Measurements from ENCODE around the gene RNU1-3. TPM values are rescaled to one million over a fixed set of nuclear protein-coding genes. Genes with fewer than 3 reads are reported as not detected.
"Not testable (repeated sequence)": the region's sequence is repeated elsewhere in the genome, so short reads cannot be mapped to it uniquely, and the experiment has no call there.

The RNU1-3 gene
- total and polyA plus RNA-seq, 9 of the 15 experiments (the other 6 are each of a cell fraction or from before 2014, with no cell fraction given) = under 0.01 to 32,823 (median 2,538) TPM; not detected in 4

- DNase-seq (ENCODE audit: extremely low read depth in 1 of 4, low spot score in 3 of 4); FAIRE-seq; intact Hi-C loops (cut with micrococcal nuclease); TF ChIP-seq NR4A1 (tag; IDR thresholded peaks at IDR 0.05): not testable (repeated sequence)
- 0 out of 2 replicates have a peak, but pooled peaks have one; percentile 29 for TF ChIP-seq ZNF707 (CRISPR knock-in tag; conservative IDR thresholded peaks at IDR 0.05)
- TF ChIP-seq, protein P1, sequence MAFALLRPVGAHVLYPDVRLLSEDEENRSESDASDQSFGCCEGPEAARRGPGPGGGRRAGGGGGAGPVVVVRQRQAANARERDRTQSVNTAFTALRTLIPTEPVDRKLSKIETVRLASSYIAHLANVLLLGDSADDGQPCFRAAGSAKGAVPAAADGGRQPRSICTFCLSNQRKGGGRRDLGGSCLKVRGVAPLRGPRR (CRISPR knock-in tag; IDR thresholded peaks at IDR 0.05) = 0 out of 2 replicates have a peak, but pooled peaks have one; percentile 38
- TF ChIP-seq DMBX1 (CRISPR knock-in tag; IDR thresholded peaks at IDR 0.05; ENCODE audit: borderline replicate concordance) = 0 out of 2 replicates have a peak, but pooled peaks have one; percentile 35
- 0 out of 2 replicates have a peak, but pooled peaks have one; percentile 4 for TF ChIP-seq SUPT5H (IDR thresholded peaks at IDR 0.05)
- TF ChIP-seq BCLAF1 (IDR thresholded peaks at IDR 0.05; ENCODE audit: borderline replicate concordance in 1 of 2, control insufficient read depth in 1 of 2, low read depth in 2 of 2, low read length in 1 of 2) = 0 out of 4 replicates have a peak, but pooled peaks of 1 of the 2 experiments have one; percentile 51
- 0 out of 2 replicates have a peak, but pooled peaks have one; percentile 13 for TF ChIP-seq NR2F6 (CRISPR knock-in tag; IDR thresholded peaks at IDR 0.05)
- TF ChIP-seq, protein P2, sequence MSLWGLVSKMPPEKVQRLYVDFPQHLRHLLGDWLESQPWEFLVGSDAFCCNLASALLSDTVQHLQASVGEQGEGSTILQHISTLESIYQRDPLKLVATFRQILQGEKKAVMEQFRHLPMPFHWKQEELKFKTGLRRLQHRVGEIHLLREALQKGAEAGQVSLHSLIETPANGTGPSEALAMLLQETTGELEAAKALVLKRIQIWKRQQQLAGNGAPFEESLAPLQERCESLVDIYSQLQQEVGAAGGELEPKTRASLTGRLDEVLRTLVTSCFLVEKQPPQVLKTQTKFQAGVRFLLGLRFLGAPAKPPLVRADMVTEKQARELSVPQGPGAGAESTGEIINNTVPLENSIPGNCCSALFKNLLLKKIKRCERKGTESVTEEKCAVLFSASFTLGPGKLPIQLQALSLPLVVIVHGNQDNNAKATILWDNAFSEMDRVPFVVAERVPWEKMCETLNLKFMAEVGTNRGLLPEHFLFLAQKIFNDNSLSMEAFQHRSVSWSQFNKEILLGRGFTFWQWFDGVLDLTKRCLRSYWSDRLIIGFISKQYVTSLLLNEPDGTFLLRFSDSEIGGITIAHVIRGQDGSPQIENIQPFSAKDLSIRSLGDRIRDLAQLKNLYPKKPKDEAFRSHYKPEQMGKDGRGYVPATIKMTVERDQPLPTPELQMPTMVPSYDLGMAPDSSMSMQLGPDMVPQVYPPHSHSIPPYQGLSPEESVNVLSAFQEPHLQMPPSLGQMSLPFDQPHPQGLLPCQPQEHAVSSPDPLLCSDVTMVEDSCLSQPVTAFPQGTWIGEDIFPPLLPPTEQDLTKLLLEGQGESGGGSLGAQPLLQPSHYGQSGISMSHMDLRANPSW (CRISPR knock-in tag; IDR thresholded peaks at IDR 0.05) = peak; percentile 68; the same call in 1 of the 2 replicates
- peak; percentile 42; the same call in 1 of the 2 replicates for TF ChIP-seq ZNF277 (CRISPR knock-in tag; IDR thresholded peaks at IDR 0.05; ENCODE audit: borderline replicate concordance)
- TF ChIP-seq ZBTB26 (CRISPR knock-in tag; IDR thresholded peaks at IDR 0.05) = peak; percentile 60; the same call in 1 of the 2 replicates
- 0 out of 2 replicates have a peak, but pooled peaks have one; percentile 5 for TF ChIP-seq ZNF133 (CRISPR knock-in tag; IDR thresholded peaks at IDR 0.05)
- TF ChIP-seq NR4A1 (CRISPR knock-in tag; IDR thresholded peaks at IDR 0.05) = peak; percentile 73; the same call in 1 of the 2 replicates
These were observed 30.8 kb downstream of the RNU1-3 start for GRCh38 chr1:16635959-16636358.

More at GRCh38 chr1:16635959-16636358, 30.8 kb downstream of the RNU1-3 start:
- H2AFZ ChIP-seq (ENCODE audit: low read depth, low read length); CTCF ChIA-PET (ENCODE audit: low intra/inter-chr PET ratio); H3K27ac ChIP-seq (ENCODE audit: extremely low read depth, low read depth, low read length); H3K9me1 ChIP-seq (ENCODE audit: control insufficient read depth, insufficient read depth, low read length); ATAC-seq; H3K4me2 ChIP-seq (ENCODE audit: insufficient read depth, low read length); H3K9ac ChIP-seq (ENCODE audit: insufficient read depth in 1 of 2, low read depth in 2 of 2, low read length in 2 of 2); H3K9me3 ChIP-seq (replicated peaks; ENCODE audit: control insufficient read depth, insufficient read depth, low read depth, low read length); BruUV-seq (replicated peaks); H3K27me3 ChIP-seq (ENCODE audit: control insufficient read depth in 2 of 2, insufficient read depth in 2 of 2, low read length in 2 of 2); in situ Hi-C loops (cut with MboI); H3K4me3 ChIP-seq: not testable (repeated sequence)
- H3K36me3 ChIP-seq (ENCODE audit: control insufficient read depth, insufficient read depth, low read length) = peaks cover 65% of the 10 kb centered on the region
- peaks cover 7 to 14% of the 10 kb centered on the region in 2 experiments; a peak in 4 of 5 replicates for H3K4me1 ChIP-seq (replicated peaks in 1 of 2; ENCODE audit: control insufficient read depth in 2 of 2, insufficient read depth in 2 of 2, low read length in 2 of 2)
- POLR2A ChIA-PET = interaction anchor here (0.6 to 1.9 kb wide), 8 partner anchors 9 to 400 kb away, joined by 3 to 11 read pairs (median 4); no protein-coding TSS in a partner anchor
- H3K79me2 ChIP-seq (ENCODE audit: control insufficient read depth, insufficient read depth, low read length) = peaks cover 57% of the 10 kb centered on the region
- WGBS (ENCODE audit: insufficient coverage, low coverage, missing lambda C conversion rate) = 95% methylated on average over 5 of the region's 5 CpGs
- H4K20me1 ChIP-seq (replicated peaks; ENCODE audit: control insufficient read depth, insufficient read depth, low read length) = peaks cover 10% of the 10 kb centered on the region; the same call in 1 of the 2 replicates
